CD8-positive, alpha-beta memory T cell (primary cell): ENCODE results near the gene MXD3. TPM values are rescaled to one million over a fixed set of nuclear protein-coding genes. Genes with fewer than 3 reads are reported as not detected.
A peak's percentile ranks its signal among the peaks of the same experiment; 100 is the strongest.

Source experiments
- CTCF ChIA-PET: fragments of 350-600 bp; sonication (Branson Sonifier 250); formaldehyde crosslinking; loops from one replicate; lab custom pipeline; 2021; ENCODE audit warnings: antibody characterized with exemption; lab: Charles Lee
- POLR2A ChIA-PET: fragments of 350-600 bp; sonication (Branson Sonifier 250); formaldehyde crosslinking; loops from one replicate; lab custom pipeline; 2021; ENCODE audit warnings: antibody characterized with exemption; lab: Charles Lee
- DNase-seq, 5 donors: peaks; one replicate each; pipeline versions ENCODE4 v3.0.0 to v3.0.0-alpha.2; 2020 to 2022; ENCODE audit warnings: mixed read lengths in 1 of 5
- H3K27ac ChIP-seq: one replicate; pipeline ENCODE4 v1.7.0; 2013; ENCODE audit warnings: low read depth, mild to moderate bottlenecking, low read length, moderate library complexity
- H3K27me3 ChIP-seq: 2 replicates; pipeline ENCODE4 v1.7.0; 2013; ENCODE audit warnings: low read length, mild to moderate bottlenecking; ENCODE audit not compliant: insufficient read depth, poor library complexity, severe bottlenecking
- H3K36me3 ChIP-seq: 2 replicates; pipeline ENCODE4 v1.7.0; 2013; ENCODE audit warnings: mild to moderate bottlenecking, low read length, moderate library complexity; ENCODE audit not compliant: insufficient read depth
- H3K4me1 ChIP-seq: 2 replicates; pipeline ENCODE4 v1.7.0; 2013; ENCODE audit warnings: mild to moderate bottlenecking, low read length, moderate library complexity; ENCODE audit not compliant: insufficient read depth
- H3K4me3 ChIP-seq: 2 replicates; pipeline ENCODE4 v1.7.0; 2013; ENCODE audit warnings: mild to moderate bottlenecking, low read length
- H3K9me3 ChIP-seq: 2 replicates; pipeline ENCODE4 v1.7.0; 2013; ENCODE audit warnings: mild to moderate bottlenecking, low read length
- H3K27ac Mint-ChIP-seq, 8 donors: one replicate each; pipeline ENCODE4 v1.8.0; 2020 to 2021; ENCODE audit warnings: mixed read lengths in 8 of 8, mild to moderate bottlenecking in 6 of 8, inconsistent platforms in 3 of 8, moderate library complexity in 3 of 8
- H3K27me3 Mint-ChIP-seq, 2 donors: one replicate each; pipeline ENCODE4 v1.8.0; 2020 to 2021; ENCODE audit warnings: mixed read lengths in 2 of 2, mild to moderate bottlenecking in 1 of 2, moderate library complexity in 1 of 2
- H3K36me3 Mint-ChIP-seq, 3 donors: one replicate each; pipeline ENCODE4 v1.8.0; 2020 to 2021; ENCODE audit warnings: mixed read lengths in 3 of 3, inconsistent platforms in 1 of 3, mild to moderate bottlenecking in 1 of 3
- H3K4me1 Mint-ChIP-seq, 3 donors: one replicate each; pipeline ENCODE4 v1.8.0; 2020 to 2021; ENCODE audit warnings: mixed read lengths in 3 of 3, inconsistent platforms in 1 of 3, mild to moderate bottlenecking in 1 of 3
- H3K4me3 Mint-ChIP-seq, 7 donors: one replicate each; pipeline ENCODE4 v1.8.0; 2020 to 2021; ENCODE audit warnings: mixed read lengths in 7 of 7, mild to moderate bottlenecking in 6 of 7, moderate library complexity in 4 of 7, inconsistent platforms in 2 of 7
- H3K9me3 Mint-ChIP-seq, 5 donors: one replicate each; pipeline ENCODE4 v1.8.0; 2020 to 2022; ENCODE audit warnings: mixed read lengths in 5 of 5, mild to moderate bottlenecking in 3 of 5, moderate library complexity in 2 of 5, inconsistent platforms in 1 of 5
- polyA plus RNA-seq: library from polyadenylated mRNA; unstranded; fragments of 300-500 nt; fragmentation: Illumina TruSeq; gene quantifications from one replicate; pipeline ENCODE4 v1.2.3, GENCODE V29; 2021
- total RNA-seq, 2 experiments: library from RNA; stranded (reverse); gene quantifications; one replicate each; pipeline ENCODE4 v1.2.3, GENCODE V29; 2021

The MXD3 gene
- total and polyA plus RNA-seq, 3 experiments from 2014 or later: 0.79 to 13.4 (median 10.2) TPM

- H3K4me1 ChIP-seq: peaks cover 12% of the 10 kb centered on the region
- H3K27me3 ChIP-seq: no peaks in the 10 kb centered on the region
- H3K27me3 Mint-ChIP-seq: no peaks in the 10 kb centered on the region
- H3K4me3 Mint-ChIP-seq: no peak overlapping the region
- H3K9me3 ChIP-seq: no peaks in the 10 kb centered on the region
- H3K9me3 Mint-ChIP-seq: no peaks in the 10 kb centered on the region
- DNase-seq: no peak
- peaks cover 13 to 92% (median 30%) of the 10 kb centered on the region in 3 donors for H3K36me3 Mint-ChIP-seq
- ChIA-PET CTCF (interaction anchor here (1.3 to 2.5 kb wide), 2 partner anchors 69 to 221 kb away, joined by 3 to 7 read pairs; no protein-coding TSS in a partner anchor), POLR2A (no interaction called here)
- H3K4me1 Mint-ChIP-seq: peaks cover 14 to 29% (median 20%) of the 10 kb centered on the region in 3 donors
- peaks cover 77% of the 10 kb centered on the region for H3K36me3 ChIP-seq
- H3K27ac Mint-ChIP-seq: peak overlapping the region in 1 of 8 donors; percentile 47
- H3K4me3 ChIP-seq: no peak overlapping the region
- H3K27ac ChIP-seq: no peak overlapping the region
These were observed 23.3 kb upstream of the MXD3 start for GRCh38 chr5:177334781-177335700.

DNA sequence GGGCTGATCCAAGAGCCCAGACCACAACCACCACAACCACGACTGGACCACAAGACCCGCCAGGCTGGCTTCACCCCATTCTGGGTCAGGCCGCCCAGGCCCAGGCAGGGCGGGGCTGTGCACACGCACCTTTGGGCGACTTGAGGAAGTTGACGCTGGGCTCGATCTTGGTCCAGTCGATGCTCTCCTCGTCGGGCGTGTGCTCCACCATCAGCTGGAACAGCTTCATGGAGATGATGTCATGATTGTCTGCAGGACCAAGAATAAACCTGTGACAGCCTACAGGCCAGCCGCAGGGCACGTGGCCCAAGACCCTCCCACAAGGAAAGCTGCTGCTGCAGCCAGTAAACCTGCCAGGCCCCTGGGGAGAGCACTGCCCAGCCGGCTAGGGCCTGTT, 22.5 kb upstream of the MXD3 start:
- H3K27ac ChIP-seq: no peak overlapping the region
- DNase-seq: no peak
- peaks cover 5% of the 10 kb centered on the region for H3K4me1 ChIP-seq
- no peaks in the 10 kb centered on the region for H3K9me3 Mint-ChIP-seq
- POLR2A ChIA-PET: no interaction called here
- no peak overlapping the region for H3K4me3 ChIP-seq
- CTCF ChIA-PET: interaction anchor here (1.2 to 2.5 kb wide), 3 partner anchors 13 to 70 kb away, joined by 3 to 7 read pairs (median 6); no protein-coding TSS in a partner anchor
- H3K36me3 ChIP-seq: peaks cover 72% of the 10 kb centered on the region
- H3K27me3 ChIP-seq: no peaks in the 10 kb centered on the region
- H3K36me3 Mint-ChIP-seq: peaks cover 4 to 91% (median 25%) of the 10 kb centered on the region in 3 donors
- peaks cover 5 to 21% (median 11%) of the 10 kb centered on the region in 3 donors for H3K4me1 Mint-ChIP-seq
- no peaks in the 10 kb centered on the region for H3K9me3 ChIP-seq
- H3K4me3 Mint-ChIP-seq: no peak overlapping the region
- H3K27ac Mint-ChIP-seq: peak overlapping the region in 1 of 8 donors; percentile 21
- no peaks in the 10 kb centered on the region for H3K27me3 Mint-ChIP-seq

DNA sequence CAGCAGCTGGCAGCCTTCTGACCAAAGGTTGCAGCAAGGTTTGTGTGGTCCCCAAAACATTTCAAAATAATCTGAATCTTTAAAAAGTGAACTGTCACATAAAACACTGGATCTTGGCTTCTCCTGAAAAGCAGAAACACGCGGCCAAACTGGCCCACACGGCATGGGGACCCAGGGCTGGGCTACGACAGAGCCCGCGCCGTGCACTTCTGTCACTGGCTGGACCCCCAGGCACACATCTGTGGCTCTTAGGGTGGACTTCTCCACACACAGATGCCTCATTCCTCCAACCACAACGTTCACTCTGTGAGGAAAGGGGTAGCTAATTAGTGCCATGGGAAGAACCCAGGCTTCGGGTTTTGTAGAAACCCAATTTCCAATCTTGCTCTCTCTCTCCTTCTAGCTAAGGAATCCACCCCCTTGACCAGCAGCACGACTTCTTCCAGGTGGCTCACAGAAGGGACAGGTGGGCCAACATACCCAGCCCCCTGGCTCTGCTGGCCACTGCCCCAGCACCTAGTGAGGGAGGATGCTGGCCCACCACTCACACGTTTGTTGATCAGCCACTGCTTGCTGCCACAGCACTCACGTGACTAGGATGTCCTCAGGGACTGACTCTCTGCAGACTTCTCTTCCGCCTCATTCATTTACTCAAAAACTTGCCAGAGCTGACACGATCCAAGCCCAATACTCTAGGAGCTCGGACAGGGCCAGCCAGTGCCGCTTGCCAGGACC, 21.9 kb upstream of the MXD3 start:
- Mint-ChIP-seq H3K27ac (peak overlapping the region in 2 of 8 donors; percentile 50 to 54), H3K36me3 (peaks cover 4 to 88% (median 25%) of the 10 kb centered on the region in 3 donors), H3K4me1 (peaks cover 6 to 20% (median 6%) of the 10 kb centered on the region in 3 donors), H3K9me3 (no peaks in the 10 kb centered on the region), H3K27me3 (no peaks in the 10 kb centered on the region), H3K4me3 (no peak overlapping the region)
- Histone ChIP-seq H3K27ac (no peak overlapping the region), H3K4me1 (peaks cover 1% of the 10 kb centered on the region), H3K9me3 (no peaks in the 10 kb centered on the region), H3K4me3 (no peak overlapping the region), H3K27me3 (no peaks in the 10 kb centered on the region), H3K36me3 (peaks cover 67% of the 10 kb centered on the region)
- CTCF ChIA-PET: interaction anchor here (1.2 to 2.5 kb wide), 3 partner anchors 13 to 70 kb away, joined by 3 to 7 read pairs (median 6); no protein-coding TSS in a partner anchor
- DNase-seq: no peak
- POLR2A ChIA-PET: no interaction called here

GRCh38 chr5:177332896-177333260, 21.2 kb upstream of the MXD3 start:
- Mint-ChIP-seq H3K4me1 (peaks cover 6 to 20% (median 11%) of the 10 kb centered on the region in 3 donors), H3K4me3 (no peak overlapping the region), H3K27me3 (no peaks in the 10 kb centered on the region), H3K36me3 (peaks cover 4 to 83% (median 25%) of the 10 kb centered on the region in 3 donors), H3K9me3 (no peaks in the 10 kb centered on the region), H3K27ac (peak overlapping the region in 4 of 8 donors; percentile 51 to 78 (median 61))
- no peak overlapping the region for H3K4me3 ChIP-seq
- POLR2A ChIA-PET: no interaction called here
- peaks cover 7% of the 10 kb centered on the region for H3K4me1 ChIP-seq
- no peaks in the 10 kb centered on the region for H3K9me3 ChIP-seq
- H3K27me3 ChIP-seq: no peaks in the 10 kb centered on the region
- peaks cover 60% of the 10 kb centered on the region for H3K36me3 ChIP-seq
- no peak overlapping the region for H3K27ac ChIP-seq
- CTCF ChIA-PET: interaction anchor here (1.2 to 2.5 kb wide), 3 partner anchors 12 to 71 kb away, joined by 3 to 7 read pairs (median 6); no protein-coding TSS in a partner anchor
- no peak for DNase-seq

DNA sequence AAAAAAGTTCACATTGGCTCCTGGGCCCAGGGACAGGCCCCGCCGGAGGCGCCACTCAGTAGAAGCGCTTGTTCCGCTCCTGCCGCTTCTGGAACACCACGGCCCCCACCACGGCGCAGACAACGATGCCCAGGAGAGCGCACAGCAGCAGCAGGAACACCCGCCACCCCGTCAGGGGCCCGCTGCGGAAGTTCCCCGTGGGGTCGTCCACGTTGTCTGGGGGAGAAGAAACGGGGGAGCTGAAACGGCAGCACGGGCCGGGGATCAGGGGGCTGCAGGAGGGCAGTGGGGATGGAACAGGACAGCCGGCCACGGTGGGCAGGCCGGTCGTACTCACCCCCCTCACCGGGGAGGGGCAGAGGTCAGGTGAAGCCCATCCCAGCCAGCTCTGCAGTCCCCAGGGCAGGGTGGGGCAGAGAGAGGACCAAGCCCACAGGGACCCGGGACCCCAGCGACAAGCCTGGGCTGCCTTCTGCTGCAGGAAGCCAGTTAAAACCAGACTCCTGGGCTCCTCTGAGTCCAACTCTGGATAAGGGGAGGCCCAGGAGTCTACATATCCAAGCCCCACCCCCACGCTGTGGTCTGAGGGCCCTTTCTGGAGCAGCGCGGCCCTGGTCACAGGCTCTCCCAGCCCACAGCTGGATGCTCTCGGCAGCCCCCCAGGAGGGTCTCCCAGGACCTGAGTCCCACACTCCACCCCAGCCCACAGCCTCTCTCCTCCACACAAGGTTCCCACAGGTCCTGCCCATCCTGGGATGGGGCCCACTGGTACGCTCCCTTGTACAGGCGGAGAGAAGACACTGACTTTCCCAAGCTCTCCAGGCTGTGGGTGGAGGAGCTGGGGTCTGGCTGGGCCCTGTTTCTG, 20.6 kb upstream of the MXD3 start:
- Mint-ChIP-seq H3K9me3 (no peaks in the 10 kb centered on the region), H3K36me3 (peaks cover 4 to 83% (median 25%) of the 10 kb centered on the region in 3 donors), H3K4me1 (peaks cover 12 to 25% (median 17%) of the 10 kb centered on the region in 3 donors), H3K4me3 (no peak overlapping the region), H3K27me3 (no peaks in the 10 kb centered on the region), H3K27ac (peak overlapping the region in 2 of 8 donors; percentile 65 to 79)
- DNase-seq: no peak
- Histone ChIP-seq H3K27me3 (no peaks in the 10 kb centered on the region), H3K27ac (no peak overlapping the region), H3K4me1 (peaks cover 7% of the 10 kb centered on the region), H3K36me3 (peaks cover 54% of the 10 kb centered on the region), H3K9me3 (no peaks in the 10 kb centered on the region), H3K4me3 (no peak overlapping the region)
- POLR2A ChIA-PET: no interaction called here
- CTCF ChIA-PET: interaction anchor here (1.6 to 2.5 kb wide), 2 partner anchors 38 to 72 kb away, joined by 6 to 7 read pairs; no protein-coding TSS in a partner anchor

DNA sequence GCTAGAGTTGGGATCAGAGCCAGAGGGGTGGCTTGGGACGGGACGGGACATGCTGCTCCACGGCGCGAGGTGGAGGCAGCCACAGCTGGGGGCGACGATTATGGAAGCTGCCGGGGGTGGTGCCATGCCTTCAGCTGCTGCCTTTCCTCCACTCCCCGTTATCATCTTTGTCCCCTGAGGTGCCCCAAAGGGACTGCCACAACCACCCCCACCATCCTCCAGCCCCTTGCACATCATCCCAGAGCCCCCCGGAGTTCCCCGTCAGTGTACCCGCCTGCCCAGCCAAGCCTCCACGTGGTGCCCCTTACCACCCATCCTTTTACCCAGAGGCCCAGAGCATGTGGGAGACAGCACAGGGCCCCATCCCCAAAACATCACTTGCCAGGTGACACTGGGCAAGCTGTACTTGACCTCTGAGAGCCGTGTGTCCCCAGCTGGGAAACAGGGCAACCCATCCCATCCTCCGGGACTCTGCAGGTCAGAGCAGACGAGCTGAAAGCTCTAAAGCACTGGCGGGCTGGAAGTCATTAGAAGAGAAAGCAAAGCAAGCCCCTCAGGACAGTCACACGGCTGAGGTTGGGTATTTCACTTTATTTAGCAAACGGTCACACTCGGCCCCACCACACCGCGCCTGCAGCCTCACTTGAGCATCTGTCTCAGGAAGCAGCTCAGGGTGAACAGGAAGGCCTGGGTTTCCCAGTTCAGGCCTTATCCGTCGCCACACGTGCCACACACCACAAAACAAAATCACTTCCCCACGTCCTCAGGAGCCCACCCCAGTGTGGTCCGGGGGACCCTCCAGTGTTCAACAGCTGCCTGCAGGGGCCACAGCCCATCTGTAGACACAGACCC, 19.5 kb upstream of the MXD3 start:
- POLR2A ChIA-PET: no interaction called here
- Mint-ChIP-seq H3K4me1 (peaks cover 12 to 23% (median 17%) of the 10 kb centered on the region in 3 donors), H3K27me3 (no peaks in the 10 kb centered on the region), H3K9me3 (no peaks in the 10 kb centered on the region), H3K4me3 (peak overlapping the region in 1 of 7 donors; percentile 5), H3K27ac (peak overlapping the region in 4 of 8 donors; percentile 54 to 79 (median 74)), H3K36me3 (peaks cover 4 to 73% (median 22%) of the 10 kb centered on the region in 3 donors)
- Histone ChIP-seq H3K4me1 (peaks cover 7% of the 10 kb centered on the region), H3K36me3 (peaks cover 43% of the 10 kb centered on the region), H3K9me3 (no peaks in the 10 kb centered on the region), H3K27ac (no peak overlapping the region), H3K27me3 (no peaks in the 10 kb centered on the region), H3K4me3 (no peak overlapping the region)
- DNase-seq: no peak
- CTCF ChIA-PET: no interaction called here
